ENCODE data around the gene ITPA. TPM values are rescaled to one million over a fixed set of nuclear protein-coding genes. Genes with fewer than 3 reads are reported as not detected.

Gene ITPA
- total and polyA plus RNA-seq, 2 of the 13 experiments (the other 11 are each of a cell fraction or from before 2014, with no cell fraction given), result 60.1 to 103 TPM

DNA sequence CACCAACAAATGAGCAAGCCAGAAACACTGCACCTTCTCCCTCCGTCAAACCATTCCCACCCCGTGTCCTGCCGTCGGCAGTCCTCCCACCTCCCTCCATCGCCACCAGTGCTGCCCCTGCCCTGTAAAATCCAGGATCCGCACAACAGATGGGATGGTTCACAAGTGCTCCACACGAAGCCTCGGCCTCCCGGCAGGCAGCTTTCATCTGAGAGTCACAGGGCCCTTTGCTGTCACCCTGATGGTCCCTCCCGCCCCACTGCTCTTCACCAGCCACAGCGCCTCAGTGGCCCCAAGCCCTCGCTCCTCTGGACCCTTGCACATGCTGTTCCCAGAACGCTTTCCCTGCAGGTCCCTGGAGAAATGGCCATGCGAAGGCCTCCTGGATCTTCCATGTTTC is 17.6 kb downstream of the ITPA start (continued):
- TF ChIP-seq, protein P1, sequence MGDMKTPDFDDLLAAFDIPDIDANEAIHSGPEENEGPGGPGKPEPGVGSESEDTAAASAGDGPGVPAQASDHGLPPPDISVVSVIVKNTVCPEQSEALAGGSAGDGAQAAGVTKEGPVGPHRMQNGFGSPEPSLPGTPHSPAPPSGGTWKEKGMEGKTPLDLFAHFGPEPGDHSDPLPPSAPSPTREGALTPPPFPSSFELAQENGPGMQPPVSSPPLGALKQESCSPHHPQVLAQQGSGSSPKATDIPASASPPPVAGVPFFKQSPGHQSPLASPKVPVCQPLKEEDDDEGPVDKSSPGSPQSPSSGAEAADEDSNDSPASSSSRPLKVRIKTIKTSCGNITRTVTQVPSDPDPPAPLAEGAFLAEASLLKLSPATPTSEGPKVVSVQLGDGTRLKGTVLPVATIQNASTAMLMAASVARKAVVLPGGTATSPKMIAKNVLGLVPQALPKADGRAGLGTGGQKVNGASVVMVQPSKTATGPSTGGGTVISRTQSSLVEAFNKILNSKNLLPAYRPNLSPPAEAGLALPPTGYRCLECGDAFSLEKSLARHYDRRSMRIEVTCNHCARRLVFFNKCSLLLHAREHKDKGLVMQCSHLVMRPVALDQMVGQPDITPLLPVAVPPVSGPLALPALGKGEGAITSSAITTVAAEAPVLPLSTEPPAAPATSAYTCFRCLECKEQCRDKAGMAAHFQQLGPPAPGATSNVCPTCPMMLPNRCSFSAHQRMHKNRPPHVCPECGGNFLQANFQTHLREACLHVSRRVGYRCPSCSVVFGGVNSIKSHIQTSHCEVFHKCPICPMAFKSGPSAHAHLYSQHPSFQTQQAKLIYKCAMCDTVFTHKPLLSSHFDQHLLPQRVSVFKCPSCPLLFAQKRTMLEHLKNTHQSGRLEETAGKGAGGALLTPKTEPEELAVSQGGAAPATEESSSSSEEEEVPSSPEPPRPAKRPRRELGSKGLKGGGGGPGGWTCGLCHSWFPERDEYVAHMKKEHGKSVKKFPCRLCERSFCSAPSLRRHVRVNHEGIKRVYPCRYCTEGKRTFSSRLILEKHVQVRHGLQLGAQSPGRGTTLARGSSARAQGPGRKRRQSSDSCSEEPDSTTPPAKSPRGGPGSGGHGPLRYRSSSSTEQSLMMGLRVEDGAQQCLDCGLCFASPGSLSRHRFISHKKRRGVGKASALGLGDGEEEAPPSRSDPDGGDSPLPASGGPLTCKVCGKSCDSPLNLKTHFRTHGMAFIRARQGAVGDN (CRISPR knock-in tag; IDR thresholded peaks at IDR 0.05), result peak; percentile 23; the same call in 1 of the 2 replicates
- TF ChIP-seq NR2F6 (IDR thresholded peaks at IDR 0.05) (no peak), NR2F6 (CRISPR knock-in tag; IDR thresholded peaks at IDR 0.05) (no peak), RXRA (CRISPR knock-in tag; IDR thresholded peaks at IDR 0.05) (no peak), ATRX (CRISPR knock-in tag; IDR thresholded peaks at IDR 0.05; ENCODE audit: borderline replicate concordance) (no peak), ZSCAN25 (CRISPR knock-in tag; IDR thresholded peaks at IDR 0.05) (no peak), ZNF709 (CRISPR knock-in tag; IDR thresholded peaks at IDR 0.05) (no peak), ZKSCAN5 (CRISPR knock-in tag; IDR thresholded peaks at IDR 0.05) (no peak), SP5 (CRISPR knock-in tag; IDR thresholded peaks at IDR 0.05; ENCODE audit: borderline replicate concordance, low read depth) (no peak), ZNF296 (CRISPR knock-in tag; conservative IDR thresholded peaks at IDR 0.05) (0 out of 2 replicates have a peak, but pooled peaks have one; percentile 50), BORCS8-MEF2B (CRISPR knock-in tag; IDR thresholded peaks at IDR 0.05) (0 out of 2 replicates have a peak, but pooled peaks have one; percentile 0), RORA (CRISPR knock-in tag; IDR thresholded peaks at IDR 0.05) (no peak), ZNF224 (CRISPR knock-in tag; IDR thresholded peaks at IDR 0.05) (no peak), PCBP2 (optimal IDR thresholded peaks at IDR 0.05; ENCODE audit: low read depth, low read length, poor library complexity, severe bottlenecking) (no peak), ZNF589 (CRISPR knock-in tag; conservative IDR thresholded peaks at IDR 0.05) (no peak), ZNF724P (CRISPR knock-in tag; IDR thresholded peaks at IDR 0.05; ENCODE audit: borderline replicate concordance) (0 out of 2 replicates have a peak, but pooled peaks have one; percentile 24), SMYD3 (CRISPR knock-in tag; IDR thresholded peaks at IDR 0.05) (no peak)
- TF ChIP-seq, protein P2, sequence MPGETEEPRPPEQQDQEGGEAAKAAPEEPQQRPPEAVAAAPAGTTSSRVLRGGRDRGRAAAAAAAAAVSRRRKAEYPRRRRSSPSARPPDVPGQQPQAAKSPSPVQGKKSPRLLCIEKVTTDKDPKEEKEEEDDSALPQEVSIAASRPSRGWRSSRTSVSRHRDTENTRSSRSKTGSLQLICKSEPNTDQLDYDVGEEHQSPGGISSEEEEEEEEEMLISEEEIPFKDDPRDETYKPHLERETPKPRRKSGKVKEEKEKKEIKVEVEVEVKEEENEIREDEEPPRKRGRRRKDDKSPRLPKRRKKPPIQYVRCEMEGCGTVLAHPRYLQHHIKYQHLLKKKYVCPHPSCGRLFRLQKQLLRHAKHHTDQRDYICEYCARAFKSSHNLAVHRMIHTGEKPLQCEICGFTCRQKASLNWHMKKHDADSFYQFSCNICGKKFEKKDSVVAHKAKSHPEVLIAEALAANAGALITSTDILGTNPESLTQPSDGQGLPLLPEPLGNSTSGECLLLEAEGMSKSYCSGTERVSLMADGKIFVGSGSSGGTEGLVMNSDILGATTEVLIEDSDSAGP (CRISPR knock-in tag; IDR thresholded peaks at IDR 0.05; ENCODE audit: borderline replicate concordance), result peak; percentile 44; the same call in 1 of the 2 replicates
- TF ChIP-seq, protein P3, sequence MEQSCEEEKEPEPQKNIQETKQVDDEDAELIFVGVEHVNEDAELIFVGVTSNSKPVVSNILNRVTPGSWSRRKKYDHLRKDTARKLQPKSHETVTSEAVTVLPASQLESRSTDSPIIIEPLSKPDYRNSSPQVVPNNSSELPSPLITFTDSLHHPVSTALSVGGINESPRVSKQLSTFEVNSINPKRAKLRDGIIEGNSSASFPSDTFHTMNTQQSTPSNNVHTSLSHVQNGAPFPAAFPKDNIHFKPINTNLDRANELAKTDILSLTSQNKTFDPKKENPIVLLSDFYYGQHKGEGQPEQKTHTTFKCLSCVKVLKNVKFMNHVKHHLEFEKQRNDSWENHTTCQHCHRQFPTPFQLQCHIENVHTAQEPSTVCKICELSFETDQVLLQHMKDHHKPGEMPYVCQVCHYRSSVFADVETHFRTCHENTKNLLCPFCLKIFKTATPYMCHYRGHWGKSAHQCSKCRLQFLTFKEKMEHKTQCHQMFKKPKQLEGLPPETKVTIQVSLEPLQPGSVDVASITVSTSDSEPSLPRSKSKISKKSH (CRISPR knock-in tag; IDR thresholded peaks at IDR 0.05; ENCODE audit: borderline replicate concordance), result peak; percentile 18; the same call in 1 of the 2 replicates
- TF ChIP-seq, protein P4, sequence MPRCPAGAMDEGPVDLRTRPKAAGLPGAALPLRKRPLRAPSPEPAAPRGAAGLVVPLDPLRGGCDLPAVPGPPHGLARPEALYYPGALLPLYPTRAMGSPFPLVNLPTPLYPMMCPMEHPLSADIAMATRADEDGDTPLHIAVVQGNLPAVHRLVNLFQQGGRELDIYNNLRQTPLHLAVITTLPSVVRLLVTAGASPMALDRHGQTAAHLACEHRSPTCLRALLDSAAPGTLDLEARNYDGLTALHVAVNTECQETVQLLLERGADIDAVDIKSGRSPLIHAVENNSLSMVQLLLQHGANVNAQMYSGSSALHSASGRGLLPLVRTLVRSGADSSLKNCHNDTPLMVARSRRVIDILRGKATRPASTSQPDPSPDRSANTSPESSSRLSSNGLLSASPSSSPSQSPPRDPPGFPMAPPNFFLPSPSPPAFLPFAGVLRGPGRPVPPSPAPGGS (CRISPR knock-in tag; IDR thresholded peaks at IDR 0.05), result no peak
- TF ChIP-seq, protein P5, sequence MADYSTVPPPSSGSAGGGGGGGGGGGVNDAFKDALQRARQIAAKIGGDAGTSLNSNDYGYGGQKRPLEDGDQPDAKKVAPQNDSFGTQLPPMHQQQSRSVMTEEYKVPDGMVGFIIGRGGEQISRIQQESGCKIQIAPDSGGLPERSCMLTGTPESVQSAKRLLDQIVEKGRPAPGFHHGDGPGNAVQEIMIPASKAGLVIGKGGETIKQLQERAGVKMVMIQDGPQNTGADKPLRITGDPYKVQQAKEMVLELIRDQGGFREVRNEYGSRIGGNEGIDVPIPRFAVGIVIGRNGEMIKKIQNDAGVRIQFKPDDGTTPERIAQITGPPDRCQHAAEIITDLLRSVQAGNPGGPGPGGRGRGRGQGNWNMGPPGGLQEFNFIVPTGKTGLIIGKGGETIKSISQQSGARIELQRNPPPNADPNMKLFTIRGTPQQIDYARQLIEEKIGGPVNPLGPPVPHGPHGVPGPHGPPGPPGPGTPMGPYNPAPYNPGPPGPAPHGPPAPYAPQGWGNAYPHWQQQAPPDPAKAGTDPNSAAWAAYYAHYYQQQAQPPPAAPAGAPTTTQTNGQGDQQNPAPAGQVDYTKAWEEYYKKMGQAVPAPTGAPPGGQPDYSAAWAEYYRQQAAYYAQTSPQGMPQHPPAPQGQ (CRISPR knock-in tag; IDR thresholded peaks at IDR 0.05; ENCODE audit: borderline replicate concordance), result no peak

Data from HepG2 (cell line).